Measurements from ENCODE around the gene GHRL.

The GHRL gene

DNA sequence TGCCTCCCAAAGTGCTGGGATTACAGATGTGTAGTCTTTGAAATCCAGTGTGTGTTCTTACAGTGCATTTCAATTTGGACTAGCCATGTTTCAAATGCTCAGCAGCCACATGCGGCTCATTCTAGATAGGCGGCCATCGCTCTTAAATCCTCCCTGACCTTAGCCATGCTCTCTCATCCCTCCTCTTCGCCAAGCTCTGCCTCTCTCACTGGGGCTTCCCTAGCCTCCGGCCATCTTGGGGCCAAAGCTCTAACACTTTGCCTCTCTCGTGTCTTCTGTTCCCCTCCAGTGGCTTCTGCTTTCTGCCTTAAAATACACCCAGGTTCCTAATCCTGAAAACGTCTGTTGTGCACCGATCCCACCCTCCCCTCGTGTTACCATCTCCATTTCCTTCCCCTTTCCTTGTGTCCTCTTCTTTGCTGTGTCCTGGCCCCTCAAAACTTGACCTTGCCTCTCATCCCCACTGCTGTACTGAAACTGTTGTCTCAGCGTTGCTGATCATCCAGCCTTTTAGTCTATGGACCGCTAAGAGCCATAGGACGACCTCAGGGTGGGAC, 1.4 kb upstream of the GHRL start:
- no peak for DNase-seq

DNA sequence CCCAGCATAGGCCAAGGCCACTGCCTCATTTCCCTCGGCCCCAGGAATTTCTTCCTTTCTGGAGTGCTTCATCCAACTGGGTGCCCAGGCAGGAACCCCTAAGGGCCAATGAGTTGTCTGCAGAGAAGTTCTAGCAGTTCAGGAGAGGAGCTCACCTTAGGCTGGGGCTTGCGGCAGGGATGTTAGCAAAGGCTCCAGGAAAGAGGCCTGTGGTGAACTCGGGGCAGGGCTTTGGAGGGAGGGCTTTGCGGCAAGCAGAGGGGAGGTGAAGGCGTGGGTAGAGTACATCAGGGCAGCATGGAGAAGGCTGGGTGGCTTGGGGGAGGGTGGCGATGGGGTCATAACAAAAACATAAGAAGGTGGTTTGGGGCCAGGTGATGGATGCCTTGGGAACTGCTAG, 1.1 kb downstream of the GHRL start:
- no peak for DNase-seq

DNA sequence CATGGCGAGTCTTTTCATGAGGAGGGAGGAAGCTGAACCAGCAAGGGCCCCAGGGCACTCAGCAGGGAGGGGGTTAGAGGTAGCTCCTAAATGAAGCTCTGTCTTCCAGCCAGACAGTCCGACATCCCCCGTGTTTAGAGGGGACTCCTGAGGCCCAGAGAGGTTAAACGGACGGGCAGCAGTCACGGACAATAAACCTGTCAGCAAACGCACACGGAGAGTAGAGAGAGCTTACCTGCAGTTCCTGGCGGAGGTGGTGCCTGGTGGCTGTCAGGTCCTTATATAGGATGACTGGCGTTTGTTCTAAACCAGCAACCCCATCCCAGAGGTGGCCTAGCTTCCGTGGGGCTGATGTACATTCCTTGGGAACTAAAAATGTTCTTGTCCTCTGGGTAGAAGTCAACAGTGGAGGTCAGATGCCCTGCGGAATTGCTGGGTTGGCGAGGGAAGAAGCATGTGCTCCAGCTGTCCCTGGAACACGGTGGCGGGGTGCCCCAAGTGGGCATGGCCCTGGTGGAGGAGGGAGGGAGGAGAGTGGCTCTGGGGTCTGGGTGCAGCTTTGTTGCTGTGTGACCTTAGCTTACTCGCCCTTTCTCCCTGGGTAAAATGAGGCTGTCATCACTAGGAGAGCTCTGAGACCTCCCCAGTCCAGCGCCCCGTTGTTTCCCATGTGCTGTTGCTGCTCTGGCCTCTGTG, 2.1 kb downstream of the GHRL start:
- DNase-seq: no peak

DNA sequence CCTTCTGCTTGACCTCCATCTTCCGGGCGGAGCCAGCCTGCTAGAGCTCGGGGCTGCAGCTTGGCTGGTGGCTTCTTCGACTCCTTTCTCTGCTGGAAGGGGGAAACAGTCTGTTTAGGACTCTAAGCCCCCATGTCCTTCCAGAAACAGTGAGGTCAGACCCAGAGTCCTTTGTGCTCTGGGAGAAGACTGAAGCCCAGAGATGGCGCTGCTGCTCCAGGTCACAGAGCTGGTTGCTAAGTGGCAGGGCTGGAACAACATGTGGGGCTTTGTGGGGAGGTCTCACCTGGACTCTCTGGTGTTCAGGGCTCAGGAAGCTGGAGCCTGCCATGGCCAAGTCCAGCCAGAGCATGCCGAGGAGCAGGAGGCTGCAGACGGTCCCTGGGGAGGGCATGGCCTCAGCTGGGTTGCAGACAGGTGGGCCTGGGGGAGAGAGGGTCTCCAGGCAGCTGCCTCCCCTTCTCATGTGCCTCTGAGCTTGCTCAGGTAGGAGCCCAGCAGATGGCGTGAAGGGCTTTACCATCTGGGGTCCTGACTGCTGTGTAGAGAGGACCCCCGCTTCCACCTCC, 2.9 kb downstream of the GHRL start:
- DNase-seq: no peak

DNA sequence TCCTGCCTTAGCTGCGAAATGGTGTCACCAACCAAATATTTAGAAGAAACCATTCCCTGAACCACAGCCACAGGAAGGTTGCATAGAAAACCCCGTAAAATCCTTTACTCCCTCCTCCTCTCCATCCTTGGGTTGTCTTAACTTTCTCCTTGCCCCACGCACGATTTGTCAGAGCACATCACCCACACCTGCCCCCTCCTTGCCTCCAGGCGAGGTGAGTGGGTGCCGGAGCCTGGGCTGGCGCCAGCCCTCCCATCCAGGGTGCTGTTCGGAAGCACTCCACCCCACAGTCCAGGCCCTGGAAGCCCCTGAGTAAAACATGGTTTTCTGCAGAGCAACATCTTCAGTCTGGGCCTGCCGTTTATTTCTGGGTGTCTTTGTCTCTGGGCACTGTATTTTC, 3.7 kb downstream of the GHRL start:
- DNase-seq: no peak

DNA sequence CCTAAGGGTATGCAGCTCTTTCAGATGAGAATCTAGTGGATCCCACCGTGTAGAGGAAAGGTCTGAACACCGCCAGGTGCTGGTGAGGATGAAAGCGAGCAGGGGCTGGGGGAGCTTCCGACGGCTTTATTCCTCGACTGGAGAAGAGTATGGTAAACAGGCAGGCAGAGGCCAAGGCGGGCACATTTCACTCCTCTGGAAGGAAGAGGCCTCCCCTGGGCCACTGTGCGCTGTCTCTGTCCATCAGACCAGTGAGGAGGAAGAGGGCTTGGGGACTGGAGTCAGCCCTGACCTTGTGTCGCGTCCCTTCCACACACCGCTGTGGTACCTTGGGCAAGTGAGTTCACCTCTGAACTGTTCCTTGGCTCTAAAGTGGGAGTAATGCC, 4.2 kb downstream of the GHRL start:
- DNase-seq: no peak

DNA sequence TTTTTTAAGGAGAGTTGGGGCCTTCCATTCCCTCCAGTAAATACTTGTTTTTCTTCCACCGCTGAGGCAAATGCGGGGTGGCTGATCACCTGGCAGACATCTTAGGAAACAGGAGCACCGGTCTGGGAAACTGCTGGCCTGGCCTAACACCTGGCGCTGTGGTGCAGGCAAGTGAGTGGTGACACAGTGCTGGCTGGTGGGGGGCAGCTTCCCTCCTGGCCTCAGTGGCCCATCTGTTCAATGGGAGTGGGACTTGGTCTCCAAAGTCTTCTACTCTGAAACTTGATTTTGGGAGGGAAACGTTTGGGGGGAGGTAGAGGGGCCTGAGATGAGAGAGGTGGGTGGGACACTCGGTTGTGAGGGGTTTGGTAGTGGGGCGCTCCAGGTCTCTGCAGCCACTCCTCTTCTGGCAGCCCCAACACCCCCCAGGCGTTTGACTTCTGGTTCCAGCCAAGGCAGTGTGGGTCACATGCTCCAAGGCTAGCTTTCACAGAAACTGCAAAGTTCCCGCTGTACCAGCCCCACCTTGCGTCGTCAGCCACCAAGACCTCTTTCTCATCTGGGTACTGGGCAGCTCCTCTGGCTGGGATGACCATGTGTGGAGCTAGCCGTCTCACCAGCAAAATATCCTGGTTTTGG, 4.7 kb downstream of the GHRL start:
- no peak for DNase-seq

DNA sequence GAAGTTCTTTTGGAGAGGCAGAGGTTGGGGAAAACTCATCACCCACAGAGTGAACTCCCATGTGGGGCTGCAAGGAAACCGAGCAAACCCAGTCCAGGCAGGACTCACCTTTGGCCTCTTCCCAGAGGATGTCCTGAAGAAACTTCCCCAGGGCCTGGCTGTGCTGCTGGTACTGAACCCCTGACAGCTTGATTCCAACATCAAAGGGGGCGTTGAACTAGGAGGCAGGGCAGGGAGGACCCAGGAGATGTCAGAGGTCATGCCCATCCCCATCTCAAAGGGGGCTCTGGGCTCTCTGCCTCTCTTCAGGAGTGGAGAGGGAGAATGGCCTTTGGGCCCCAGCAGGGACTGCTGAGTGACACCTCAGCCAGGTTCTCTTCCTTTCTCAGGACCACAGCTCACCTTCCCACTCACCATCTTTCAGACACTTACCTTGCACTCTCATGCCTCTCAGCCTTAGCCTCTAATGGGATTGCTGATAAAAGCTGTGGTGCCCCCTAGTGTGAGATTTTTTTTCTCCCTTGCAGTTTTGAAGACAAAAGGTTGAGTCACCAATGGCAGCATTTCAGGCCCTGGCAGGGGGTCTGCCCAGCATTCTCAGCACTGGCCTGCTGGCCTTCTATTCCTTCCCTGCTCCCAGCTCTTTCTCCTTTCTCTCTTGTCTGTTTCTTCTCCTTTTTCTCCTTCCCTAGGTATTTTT, 6.0 kb downstream of the GHRL start:
- peak; percentile 23 to 67 for DNase-seq

DNA sequence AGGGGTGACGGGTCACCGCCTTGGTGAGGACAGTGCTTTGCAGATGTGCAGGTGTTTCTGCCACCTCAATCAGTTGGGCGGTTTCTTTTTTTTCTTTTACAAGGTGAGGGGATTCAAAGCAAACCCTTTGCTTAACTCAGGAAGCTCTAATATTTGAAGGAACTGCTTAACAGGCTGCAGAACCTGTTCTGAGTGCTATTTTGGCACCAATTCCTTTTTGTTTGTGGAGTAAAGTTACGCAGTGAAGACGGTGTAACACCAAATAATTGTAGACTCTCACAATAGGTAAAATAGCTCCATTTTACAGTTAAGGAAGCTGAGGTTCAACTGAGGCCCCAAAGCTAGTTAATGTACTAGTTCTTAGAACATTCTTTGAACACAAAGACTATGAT, 6.6 kb downstream of the GHRL start:
- DNase-seq: no peak

DNA sequence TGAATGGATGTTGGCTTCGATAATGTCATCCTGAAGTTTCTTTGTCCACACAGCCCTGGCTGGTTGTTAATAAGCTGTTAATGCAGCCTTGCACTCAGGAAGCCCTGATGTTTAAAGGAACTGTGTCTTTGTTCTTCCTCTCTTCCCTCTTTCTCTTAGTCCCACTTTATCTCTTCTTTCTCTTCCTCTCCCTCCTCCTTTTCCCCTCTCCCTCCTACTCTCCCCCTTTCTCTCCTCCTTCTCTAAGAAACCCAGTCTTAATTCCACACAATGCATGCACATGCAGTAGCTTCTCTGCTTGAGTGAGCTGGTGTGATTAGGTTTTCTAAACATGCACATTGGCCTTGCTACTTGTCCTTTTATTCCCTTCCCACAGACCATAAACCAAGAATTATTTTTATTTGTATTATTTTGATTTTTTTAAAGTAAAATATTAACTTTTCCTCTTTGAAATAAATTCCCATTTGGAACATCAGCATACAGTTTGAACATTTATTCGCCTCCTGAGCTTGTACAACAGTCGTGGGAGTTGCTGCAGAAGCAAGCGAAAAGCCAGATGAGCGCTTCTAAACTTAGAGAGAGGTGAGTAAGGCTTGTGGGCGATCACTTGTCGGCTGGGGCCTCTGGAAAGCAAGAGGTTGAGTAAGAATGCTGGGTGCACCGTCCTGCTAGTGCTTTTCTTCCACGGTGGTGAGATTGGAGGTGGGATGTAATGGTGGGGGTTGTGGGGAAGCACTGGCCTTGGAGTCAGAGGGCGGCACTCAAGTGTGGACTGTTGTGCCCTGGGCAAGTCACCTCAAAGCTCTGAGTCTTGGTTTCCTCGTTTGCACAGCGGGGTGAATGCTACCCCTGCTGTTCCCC, 7.2 kb downstream of the GHRL start:
- DNase-seq: no peak

DNA sequence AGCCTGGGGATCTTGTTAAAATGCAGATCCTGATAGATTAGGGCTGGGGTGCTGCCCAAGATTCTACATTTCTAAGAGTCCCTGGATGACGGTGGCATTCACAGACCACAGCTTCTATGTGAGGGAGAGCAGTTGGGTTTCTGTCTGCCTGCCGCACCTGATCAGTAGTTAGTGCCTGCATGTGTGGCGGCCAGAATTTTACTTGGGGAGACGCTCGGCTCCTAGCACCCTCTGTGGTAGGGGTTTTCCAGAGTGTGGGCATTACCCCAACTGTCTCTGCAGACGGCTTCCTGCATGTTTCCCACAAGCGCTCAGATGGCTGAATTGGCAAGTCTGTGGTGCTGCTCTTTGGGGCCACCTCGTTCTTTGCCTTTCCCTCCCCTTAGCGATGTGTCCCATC, 8.3 kb downstream of the GHRL start:
- DNase-seq: peak; percentile 46 to 66

DNA sequence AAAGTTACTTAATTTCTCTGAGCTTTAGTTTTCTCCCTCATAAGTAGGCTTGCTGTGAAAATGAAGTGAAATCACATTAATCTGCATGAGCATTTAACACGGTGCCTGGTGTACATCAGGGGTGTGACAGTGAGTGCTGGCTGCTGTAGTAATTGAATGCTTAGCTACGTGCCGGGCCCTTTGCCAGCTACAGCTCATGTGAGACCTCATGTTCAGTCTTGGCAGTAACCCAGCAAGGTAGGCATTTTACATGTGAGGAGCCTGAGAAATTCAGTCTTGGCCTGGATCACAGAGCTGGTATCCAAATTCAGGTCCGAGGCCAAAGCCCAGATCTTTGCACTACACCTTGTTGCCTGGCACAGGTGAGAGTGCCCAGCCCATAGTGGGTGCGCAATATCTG, 9.1 kb downstream of the GHRL start:
- no peak for DNase-seq

DNA sequence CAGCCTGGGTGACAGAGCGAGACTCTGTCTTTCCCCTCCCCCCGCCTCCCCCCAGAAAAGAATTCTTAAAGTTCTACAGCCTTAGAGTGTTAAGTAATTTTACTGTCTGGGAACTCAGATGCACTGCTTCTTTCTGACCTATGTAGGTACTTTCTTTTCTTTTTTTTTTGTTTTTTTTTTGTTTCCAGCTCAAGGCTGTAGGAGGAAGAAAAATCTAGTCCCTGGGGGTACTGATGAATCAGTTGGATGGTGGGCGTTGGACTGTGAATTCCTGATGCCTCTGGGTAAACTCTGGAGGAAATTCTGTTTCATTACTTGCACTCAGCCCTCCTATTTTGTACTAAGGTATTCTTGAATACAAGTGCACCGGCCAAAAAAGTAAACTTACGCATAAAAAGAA, 10.8 kb downstream of the GHRL start:
- no peak for DNase-seq

DNA sequence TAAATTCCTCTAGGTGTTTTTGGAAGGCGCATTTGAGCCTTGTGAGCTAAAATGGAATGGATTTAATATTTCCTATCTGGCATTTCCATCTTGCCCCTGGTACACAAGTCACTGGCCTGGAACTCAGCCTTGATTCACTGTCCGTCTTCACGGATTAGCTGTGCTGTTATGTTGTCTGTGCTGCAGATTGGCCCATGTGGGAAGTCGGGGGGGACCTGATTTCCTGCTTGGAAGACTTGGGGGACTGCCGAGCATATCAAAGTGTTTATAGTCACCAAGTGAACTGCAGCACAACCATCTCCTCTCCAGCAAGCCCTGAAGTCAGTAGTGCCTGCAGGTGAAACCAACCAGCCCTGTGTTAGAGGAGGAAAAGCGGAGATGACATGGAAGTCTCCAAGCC, 12.2 kb downstream of the GHRL start:
- no peak for DNase-seq

DNA sequence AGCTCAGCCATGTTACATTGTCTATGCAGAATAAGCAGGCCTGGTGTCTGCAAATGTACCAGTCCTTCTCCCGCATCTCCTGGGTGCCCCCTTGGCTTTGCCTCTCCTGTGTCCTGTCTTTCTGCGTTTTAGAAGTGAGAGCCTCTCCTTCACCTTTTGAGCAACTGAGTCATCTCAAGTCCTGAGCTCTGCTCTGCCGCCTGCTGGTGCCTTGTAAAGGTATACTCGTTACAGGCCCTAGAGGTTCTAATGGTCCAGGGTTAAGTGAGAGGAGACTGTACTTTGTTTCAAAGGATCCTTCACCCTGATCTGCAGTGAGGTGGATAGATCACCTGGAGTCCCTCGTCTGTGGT, 12.6 kb downstream of the GHRL start:
- DNase-seq: no peak

DNA sequence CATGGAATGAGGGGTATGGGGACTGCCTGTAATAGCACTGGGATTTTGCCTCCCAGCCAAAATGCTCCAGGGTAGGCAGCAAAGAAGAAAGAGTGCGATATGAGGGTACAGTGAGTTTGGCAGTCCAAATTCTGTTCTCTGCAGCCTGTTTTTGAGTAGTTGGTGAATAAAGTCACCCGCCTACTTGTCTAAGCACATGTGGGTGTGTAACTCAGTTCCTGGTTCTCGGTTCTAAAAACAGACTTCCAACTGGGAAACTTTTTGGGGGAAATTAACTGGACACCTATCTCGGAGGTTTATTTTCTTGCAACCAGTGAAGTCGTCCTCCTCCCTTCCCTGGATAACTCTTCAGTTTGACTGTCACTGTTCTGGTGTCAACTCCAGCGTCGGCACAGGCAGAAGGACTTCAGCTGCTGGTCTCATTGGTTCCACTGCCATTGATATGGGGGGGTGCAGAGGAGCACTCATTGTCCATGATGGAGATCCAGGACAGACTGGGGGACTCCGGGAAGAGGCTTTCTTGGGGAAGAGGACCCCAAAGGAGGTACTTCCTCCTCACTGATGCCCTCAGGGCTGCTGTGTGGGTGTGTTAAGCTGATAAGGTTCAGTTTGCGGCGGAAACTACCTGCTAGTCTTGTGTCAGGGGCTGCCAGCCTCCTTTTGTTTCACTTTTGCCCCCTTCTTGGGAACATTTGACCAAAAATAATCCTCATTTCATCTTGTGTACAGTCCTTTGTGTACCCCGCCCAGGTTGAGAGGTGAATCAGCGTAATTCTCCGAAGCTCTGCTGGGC, 13.2 kb downstream of the GHRL start:
- DNase-seq: no peak

DNA sequence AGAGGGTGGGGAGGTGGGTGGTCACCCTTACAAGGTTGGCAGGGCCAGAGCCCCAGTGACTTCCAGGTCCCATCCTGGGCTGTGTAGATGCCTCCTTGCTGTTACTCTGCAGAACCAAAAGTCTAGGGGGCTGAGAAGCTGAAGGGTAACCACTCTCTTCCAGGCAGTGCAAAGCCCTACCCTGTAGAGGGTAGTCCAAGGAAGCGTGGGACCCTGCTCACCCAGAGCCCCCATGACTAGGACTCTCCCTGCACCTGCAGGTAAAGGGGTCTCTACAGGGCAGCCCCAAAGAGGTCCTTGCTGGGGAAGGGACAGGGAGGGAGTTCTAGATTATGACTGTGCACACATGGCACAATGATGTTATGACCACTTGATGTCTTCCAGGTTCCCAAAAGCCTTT, 14.2 kb downstream of the GHRL start:
- DNase-seq: no peak

DNA sequence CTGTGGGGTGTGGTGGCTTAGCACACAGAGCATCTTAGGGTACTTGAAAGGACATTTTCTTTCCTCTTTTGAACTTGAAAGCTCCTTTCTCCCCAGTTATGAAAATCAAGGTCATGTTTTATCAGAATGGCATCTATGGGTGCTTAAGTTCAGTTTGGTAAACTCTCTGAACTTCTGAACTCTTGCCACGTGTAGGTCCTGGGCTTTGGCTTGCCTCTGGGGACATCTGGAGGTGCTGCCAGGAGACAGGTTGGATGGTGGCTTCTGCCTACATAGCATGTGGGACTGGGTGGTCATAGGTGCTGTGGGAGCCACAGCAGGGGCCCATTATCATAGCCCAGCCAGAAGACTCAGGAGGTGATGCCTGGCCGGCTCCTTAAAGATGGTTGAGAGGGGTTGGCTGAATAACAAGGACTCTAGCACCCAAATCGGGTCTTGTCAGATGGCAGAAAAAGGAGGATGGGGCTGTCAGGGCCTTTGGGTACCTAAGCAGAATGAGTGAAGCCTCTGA, 15.6 kb downstream of the GHRL start:
- no peak for DNase-seq

DNA sequence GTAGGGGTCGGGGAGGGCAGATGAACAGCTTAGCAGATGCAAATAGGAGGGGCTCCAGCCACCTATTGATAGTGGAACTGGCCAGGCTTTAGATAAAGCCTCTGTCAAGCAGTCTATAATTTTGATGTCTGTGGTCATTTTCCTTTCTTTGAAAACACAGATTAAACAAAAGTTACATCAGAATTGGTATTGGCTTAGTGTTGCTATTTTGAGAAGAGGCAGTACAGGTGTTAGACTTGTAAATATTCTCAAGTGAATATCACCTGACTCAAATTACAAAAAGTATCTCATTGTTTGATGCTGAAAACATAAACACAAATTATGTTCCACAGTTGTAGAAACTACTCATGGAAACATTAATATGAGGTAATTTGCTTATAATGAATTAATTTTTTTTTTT, 18.1 kb downstream of the GHRL start:
- no peak for DNase-seq

DNA sequence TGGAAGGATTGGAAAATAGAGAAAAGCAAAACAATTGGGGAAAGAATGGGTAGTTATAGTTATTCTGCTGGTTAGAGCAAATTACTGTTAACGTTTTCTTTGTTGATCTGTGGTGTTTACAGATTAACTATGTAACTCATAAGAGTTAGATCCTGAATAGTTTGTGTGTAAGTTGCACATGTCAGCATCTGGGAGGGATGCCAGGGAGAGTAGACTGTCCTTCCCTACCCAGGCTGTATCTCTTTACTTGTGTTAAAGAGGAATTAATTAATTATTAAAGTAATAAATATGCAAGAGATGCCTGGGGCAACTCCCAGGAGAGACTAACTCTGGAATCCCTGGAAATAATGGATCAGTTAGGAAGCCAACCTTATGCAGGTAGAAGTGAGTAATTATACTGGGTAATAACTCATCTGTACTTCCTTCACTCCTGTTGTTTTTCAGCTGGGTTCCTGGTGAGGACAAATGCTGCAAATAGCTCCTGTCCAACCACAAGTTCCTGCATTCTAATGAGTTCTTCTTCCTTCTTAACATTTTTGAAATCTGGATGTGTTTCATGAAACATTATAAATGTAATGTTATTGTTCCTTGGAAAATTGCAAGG, 18.9 kb downstream of the GHRL start:
- DNase-seq: no peak

DNA sequence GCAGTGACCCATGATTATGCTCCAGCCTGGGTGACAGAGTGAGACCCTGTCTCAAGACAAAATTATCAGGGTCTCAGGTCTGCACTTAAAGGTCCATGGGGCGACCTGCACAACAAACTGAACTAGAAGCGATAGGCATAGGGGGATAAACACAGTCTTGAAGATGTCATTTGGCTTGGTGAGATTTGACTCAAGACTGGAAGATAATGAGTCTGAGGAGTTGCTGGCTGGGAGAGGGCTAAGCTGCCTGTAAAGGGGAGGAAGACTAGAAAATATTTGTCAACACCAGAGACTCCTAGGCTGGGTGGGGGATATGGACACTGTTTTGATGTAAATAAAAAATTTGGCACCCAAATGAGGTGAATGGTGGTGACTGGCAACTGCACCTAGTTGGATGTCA, 19.8 kb downstream of the GHRL start:
- no peak for DNase-seq
